Lower lobe of right lung (tissue), 2 donors: ENCODE data around the gene TTBK2. TPM values are rescaled to one million over a fixed set of nuclear protein-coding genes. Genes with fewer than 3 reads are reported as not detected.
"Not testable (repeated sequence)": the region's sequence is repeated elsewhere in the genome, so short reads cannot be mapped to it uniquely, and the experiment has no call there.

Experiments
- ATAC-seq, 2 donors: fragments of 200-7000 bp; cut with Tn5 transposase; one replicate each; pipeline ENCODE4 v1.9.1; 2020 to 2022; ENCODE audit warnings: mild to moderate bottlenecking in 2 of 2, moderate library complexity in 2 of 2
- DNase-seq: peaks from one replicate; pipeline ENCODE4 v3.0.0-alpha.2; 2020
- H3K27ac ChIP-seq: fragments of 200-600 bp; one replicate; pipeline ENCODE4 v1.8.0; 2022
- H3K27me3 ChIP-seq: fragments of 200-600 bp; one replicate; pipeline ENCODE4 v1.8.0; 2022; ENCODE audit warnings: low read depth
- H3K36me3 ChIP-seq: fragments of 200-600 bp; one replicate; pipeline ENCODE4 v1.8.0; 2022; ENCODE audit warnings: mild to moderate bottlenecking
- H3K4me1 ChIP-seq: fragments of 200-600 bp; one replicate; pipeline ENCODE4 v1.8.0; 2022
- H3K4me3 ChIP-seq: fragments of 200-600 bp; one replicate; pipeline ENCODE4 v1.8.0; 2022; ENCODE audit warnings: mild to moderate bottlenecking
- H3K9me3 ChIP-seq: fragments of 200-600 bp; one replicate; pipeline ENCODE4 v1.8.0; 2022
- CTCF ChIP-seq: fragments of 200-600 bp; IDR thresholded peaks from one replicate; pipeline ENCODE4 v1.8.0; 2022; ENCODE audit warnings: antibody characterized with exemption, mild to moderate bottlenecking
- intact Hi-C: fragments of 100-400 bp; cut with DNase I; formaldehyde crosslinking; loops from one replicate; pipeline ENCODE4 v1.11.0; 2022
- total RNA-seq: library from RNA; stranded (reverse); fragmentation: NEBNext Ultra II Directional; extraction: Animal tissue kit (Norgen Biotek cat#: 25700); gene quantifications from one replicate; pipeline ENCODE4 v1.2.1, GENCODE V29; 2021
- donor health status: DM: no; HTN: yes; CAD: no; lungs with severe emphysema.

TTBK2 gene
- total RNA-seq, 1 donor from 2014 or later = 19.1 TPM

DNA sequence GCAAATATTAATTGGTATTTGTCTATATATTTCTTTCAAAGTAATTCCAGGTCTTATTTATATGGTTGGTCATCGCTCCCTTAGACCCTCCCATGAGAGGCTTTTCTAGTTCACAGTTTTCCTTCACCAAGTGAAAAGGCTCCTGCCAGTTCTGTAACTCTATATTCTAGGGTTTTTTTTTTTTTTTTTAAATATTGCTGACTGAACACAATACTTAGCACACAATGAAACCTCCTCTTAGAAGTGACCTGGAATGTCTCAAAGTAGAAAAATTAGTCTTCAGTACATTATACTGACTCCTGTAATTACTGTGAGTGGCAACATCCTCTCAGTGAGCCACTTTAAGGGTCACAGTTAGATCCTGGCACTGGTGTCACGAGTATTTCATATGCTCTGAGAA is 135.0 kb downstream of the TTBK2 start:
- H3K9me3 ChIP-seq = no peaks in the 10 kb centered on the region
- no peak for TF ChIP-seq CTCF
- peaks cover 11% of the 10 kb centered on the region for H3K36me3 ChIP-seq
- DNase-seq = no peak
- no peaks in the 10 kb centered on the region for H3K27me3 ChIP-seq
- H3K27ac ChIP-seq = no peak overlapping the region
- H3K4me3 ChIP-seq = no peak overlapping the region
- no peaks in the 10 kb centered on the region for H3K4me1 ChIP-seq
- intact Hi-C loops = no loop called here
- ATAC-seq = no peak

- H3K27ac ChIP-seq = no peak overlapping the region
- no peaks in the 10 kb centered on the region for H3K4me1 ChIP-seq
- H3K4me3 ChIP-seq = no peak overlapping the region
- no peak for TF ChIP-seq CTCF
- intact Hi-C loops = no loop called here
- H3K9me3 ChIP-seq = no peaks in the 10 kb centered on the region
- DNase-seq (no peak), ATAC-seq (no peak)
- H3K36me3 ChIP-seq = peaks cover 11% of the 10 kb centered on the region
- H3K27me3 ChIP-seq = no peaks in the 10 kb centered on the region
Measured at GRCh38 chr15:42784705-42785104, 135.9 kb downstream of the TTBK2 start.

DNA sequence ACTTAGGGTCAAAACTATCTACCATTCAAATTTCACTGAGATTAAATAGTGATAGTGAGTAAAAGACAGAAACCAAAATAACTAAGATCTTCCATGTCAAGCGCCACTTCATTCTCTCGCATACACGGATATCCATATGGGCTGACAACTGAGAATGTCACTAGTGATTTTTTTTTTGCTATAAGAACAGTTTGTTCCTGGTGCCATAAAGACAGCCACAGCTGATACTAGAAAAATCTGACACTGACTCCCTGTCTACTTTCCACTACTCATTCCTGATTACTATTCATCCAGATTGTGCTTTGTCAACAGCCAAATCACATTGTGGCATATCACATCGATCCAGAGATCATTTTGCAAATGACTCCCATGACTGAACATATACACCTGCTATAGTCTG is 137.9 kb downstream of the TTBK2 start:
- Histone ChIP-seq H3K27ac (no peak overlapping the region), H3K27me3 (no peaks in the 10 kb centered on the region), H3K36me3 (peaks cover 11% of the 10 kb centered on the region), H3K4me1 (no peaks in the 10 kb centered on the region), H3K9me3 (no peaks in the 10 kb centered on the region), H3K4me3 (no peak overlapping the region)
- no peak for DNase-seq
- intact Hi-C loops = no loop called here
- no peak for TF ChIP-seq CTCF
- no peak for ATAC-seq

GRCh38 chr15:42775416-42775815 is 145.2 kb downstream of the TTBK2 start:
- Histone ChIP-seq H3K36me3 (peaks cover 35% of the 10 kb centered on the region), H3K4me1 (peaks cover 5% of the 10 kb centered on the region), H3K9me3 (no peaks in the 10 kb centered on the region), H3K27ac (no peak overlapping the region), H3K4me3 (no peak overlapping the region), H3K27me3 (no peaks in the 10 kb centered on the region)
- ATAC-seq (no peak), DNase-seq (no peak)
- TF ChIP-seq CTCF = no peak
- intact Hi-C loops = no loop called here

GRCh38 chr15:42772901-42773300 is 147.7 kb downstream of the TTBK2 start:
- Histone ChIP-seq H3K27me3 (no peaks in the 10 kb centered on the region), H3K9me3 (no peaks in the 10 kb centered on the region), H3K36me3 (peaks cover 35% of the 10 kb centered on the region), H3K27ac (no peak overlapping the region), H3K4me3 (no peak overlapping the region), H3K4me1 (peaks cover 5% of the 10 kb centered on the region)
- ATAC-seq (no peak), DNase-seq (no peak)
- no peak for TF ChIP-seq CTCF
- intact Hi-C loops = no loop called here

- Histone ChIP-seq H3K4me1 (peaks cover 5% of the 10 kb centered on the region), H3K4me3 (no peak overlapping the region), H3K27ac (no peak overlapping the region), H3K36me3 (peaks cover 32% of the 10 kb centered on the region), H3K27me3 (no peaks in the 10 kb centered on the region), H3K9me3 (no peaks in the 10 kb centered on the region)
- DNase-seq = no peak
- no peak for ATAC-seq
- TF ChIP-seq CTCF = no peak
- intact Hi-C loops = no loop called here
Measured at GRCh38 chr15:42772144-42772543, 148.4 kb downstream of the TTBK2 start.

DNA sequence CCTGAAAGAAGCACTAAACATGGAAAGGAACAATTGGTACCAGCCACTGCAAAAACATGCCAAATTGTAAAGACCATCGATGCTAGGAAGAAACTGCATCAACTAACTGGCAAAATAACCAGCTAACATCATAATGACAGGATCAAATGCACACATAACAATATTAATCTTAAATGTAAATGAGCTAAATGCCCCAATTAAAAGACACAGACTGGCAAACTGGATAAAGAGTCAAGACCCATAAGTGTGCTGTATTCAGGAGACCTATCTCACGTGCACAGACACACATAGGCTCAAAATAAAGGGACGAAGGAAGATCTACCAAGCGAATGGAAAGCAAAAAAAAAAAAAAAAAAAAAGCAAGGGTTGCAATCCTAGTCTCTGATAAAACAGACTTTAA is 154.5 kb downstream of the TTBK2 start:
- DNase-seq, ATAC-seq, H3K4me1 ChIP-seq, H3K4me3 ChIP-seq, intact Hi-C loops, H3K27ac ChIP-seq, H3K27me3 ChIP-seq, H3K36me3 ChIP-seq: not testable (repeated sequence)
- H3K9me3 ChIP-seq = peaks cover 11% of the 10 kb centered on the region

- DNase-seq, H3K4me3 ChIP-seq, H3K36me3 ChIP-seq, H3K27ac ChIP-seq, ATAC-seq, intact Hi-C loops, H3K4me1 ChIP-seq, H3K27me3 ChIP-seq: not testable (repeated sequence)
- peaks cover 23% of the 10 kb centered on the region for H3K9me3 ChIP-seq
Measured at GRCh38 chr15:42764154-42764731, 156.3 kb downstream of the TTBK2 start.
